ENCODE results near the gene UBE2J2. TPM values are rescaled to one million over a fixed set of nuclear protein-coding genes. Genes with fewer than 3 reads are reported as not detected.

UBE2J2 gene
- polyA plus RNA-seq, 1 donor from 2014 or later: 79.7 TPM

DNA sequence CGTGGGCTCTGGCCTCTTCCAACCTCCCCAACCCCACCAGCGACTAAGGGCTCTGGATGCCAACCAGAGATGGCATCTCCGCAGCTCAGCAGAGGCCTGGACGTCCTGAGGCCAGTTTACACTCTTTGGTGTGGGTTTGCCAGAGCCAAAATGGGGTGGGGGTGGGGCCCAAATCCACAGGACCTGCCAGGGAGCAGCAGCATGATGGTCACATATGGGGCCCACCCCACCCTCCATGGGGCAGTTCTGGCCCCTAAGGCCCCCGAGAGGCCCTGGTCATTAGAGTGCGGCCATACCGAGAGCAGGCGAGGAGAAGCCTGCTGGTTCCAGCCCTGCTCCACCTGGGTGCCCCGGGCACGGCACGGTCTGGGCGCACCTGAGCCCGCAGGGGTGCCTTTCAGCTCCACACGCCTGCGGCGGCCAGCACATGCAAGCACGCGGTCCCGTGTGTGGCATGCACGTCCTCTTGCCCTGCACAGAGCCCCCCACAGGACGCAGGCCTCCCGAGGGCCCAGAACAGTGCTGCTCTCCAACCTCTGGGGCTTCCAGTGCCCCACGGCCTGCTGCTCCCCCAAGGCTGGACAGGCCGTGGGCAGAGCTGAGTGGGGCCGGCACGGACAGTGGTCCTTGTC is 31.9 kb downstream of the UBE2J2 start:
- no peak overlapping the region for H3K4me3 ChIP-seq (ENCODE audit: low read length)
- no peaks in the 10 kb centered on the region for H3K36me3 ChIP-seq (ENCODE audit: insufficient read depth, low read length)
- H3K9ac ChIP-seq (ENCODE audit: low read length): no peak overlapping the region
- H2AFZ ChIP-seq (ENCODE audit: low read depth, low read length): no peak overlapping the region
- H3K27ac ChIP-seq (ENCODE audit: low read length): no peak overlapping the region
- H3K9me2 ChIP-seq (ENCODE audit: insufficient read depth, low read length): no peaks in the 10 kb centered on the region
- no peak overlapping the region for H3K4me2 ChIP-seq (ENCODE audit: low read length)
- H3K9me3 ChIP-seq (ENCODE audit: low read length): no peaks in the 10 kb centered on the region
- H3K79me2 ChIP-seq (replicated peaks; ENCODE audit: insufficient read depth, low read length): no peaks in the 10 kb centered on the region
- no peak for TF ChIP-seq EP300 (conservative IDR thresholded peaks at IDR 0.05; ENCODE audit: poor library complexity, severe bottlenecking)
- TF ChIP-seq TAF1 (IDR thresholded peaks at IDR 0.05; ENCODE audit: low read depth): no peak
- TF ChIP-seq, protein P1, sequence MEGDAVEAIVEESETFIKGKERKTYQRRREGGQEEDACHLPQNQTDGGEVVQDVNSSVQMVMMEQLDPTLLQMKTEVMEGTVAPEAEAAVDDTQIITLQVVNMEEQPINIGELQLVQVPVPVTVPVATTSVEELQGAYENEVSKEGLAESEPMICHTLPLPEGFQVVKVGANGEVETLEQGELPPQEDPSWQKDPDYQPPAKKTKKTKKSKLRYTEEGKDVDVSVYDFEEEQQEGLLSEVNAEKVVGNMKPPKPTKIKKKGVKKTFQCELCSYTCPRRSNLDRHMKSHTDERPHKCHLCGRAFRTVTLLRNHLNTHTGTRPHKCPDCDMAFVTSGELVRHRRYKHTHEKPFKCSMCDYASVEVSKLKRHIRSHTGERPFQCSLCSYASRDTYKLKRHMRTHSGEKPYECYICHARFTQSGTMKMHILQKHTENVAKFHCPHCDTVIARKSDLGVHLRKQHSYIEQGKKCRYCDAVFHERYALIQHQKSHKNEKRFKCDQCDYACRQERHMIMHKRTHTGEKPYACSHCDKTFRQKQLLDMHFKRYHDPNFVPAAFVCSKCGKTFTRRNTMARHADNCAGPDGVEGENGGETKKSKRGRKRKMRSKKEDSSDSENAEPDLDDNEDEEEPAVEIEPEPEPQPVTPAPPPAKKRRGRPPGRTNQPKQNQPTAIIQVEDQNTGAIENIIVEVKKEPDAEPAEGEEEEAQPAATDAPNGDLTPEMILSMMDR (IDR thresholded peaks at IDR 0.05; ENCODE audit: poor library complexity, severe bottlenecking): no peak
- TF ChIP-seq SMC3 (conservative IDR thresholded peaks at IDR 0.05; ENCODE audit: poor library complexity): no peak
- no peak for TF ChIP-seq RAD21 (conservative IDR thresholded peaks at IDR 0.05)
- TF ChIP-seq, protein P2, sequence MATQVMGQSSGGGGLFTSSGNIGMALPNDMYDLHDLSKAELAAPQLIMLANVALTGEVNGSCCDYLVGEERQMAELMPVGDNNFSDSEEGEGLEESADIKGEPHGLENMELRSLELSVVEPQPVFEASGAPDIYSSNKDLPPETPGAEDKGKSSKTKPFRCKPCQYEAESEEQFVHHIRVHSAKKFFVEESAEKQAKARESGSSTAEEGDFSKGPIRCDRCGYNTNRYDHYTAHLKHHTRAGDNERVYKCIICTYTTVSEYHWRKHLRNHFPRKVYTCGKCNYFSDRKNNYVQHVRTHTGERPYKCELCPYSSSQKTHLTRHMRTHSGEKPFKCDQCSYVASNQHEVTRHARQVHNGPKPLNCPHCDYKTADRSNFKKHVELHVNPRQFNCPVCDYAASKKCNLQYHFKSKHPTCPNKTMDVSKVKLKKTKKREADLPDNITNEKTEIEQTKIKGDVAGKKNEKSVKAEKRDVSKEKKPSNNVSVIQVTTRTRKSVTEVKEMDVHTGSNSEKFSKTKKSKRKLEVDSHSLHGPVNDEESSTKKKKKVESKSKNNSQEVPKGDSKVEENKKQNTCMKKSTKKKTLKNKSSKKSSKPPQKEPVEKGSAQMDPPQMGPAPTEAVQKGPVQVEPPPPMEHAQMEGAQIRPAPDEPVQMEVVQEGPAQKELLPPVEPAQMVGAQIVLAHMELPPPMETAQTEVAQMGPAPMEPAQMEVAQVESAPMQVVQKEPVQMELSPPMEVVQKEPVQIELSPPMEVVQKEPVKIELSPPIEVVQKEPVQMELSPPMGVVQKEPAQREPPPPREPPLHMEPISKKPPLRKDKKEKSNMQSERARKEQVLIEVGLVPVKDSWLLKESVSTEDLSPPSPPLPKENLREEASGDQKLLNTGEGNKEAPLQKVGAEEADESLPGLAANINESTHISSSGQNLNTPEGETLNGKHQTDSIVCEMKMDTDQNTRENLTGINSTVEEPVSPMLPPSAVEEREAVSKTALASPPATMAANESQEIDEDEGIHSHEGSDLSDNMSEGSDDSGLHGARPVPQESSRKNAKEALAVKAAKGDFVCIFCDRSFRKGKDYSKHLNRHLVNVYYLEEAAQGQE (IDR thresholded peaks at IDR 0.05; ENCODE audit: borderline replicate concordance): no peak
- H3K27me3 ChIP-seq (ENCODE audit: insufficient read depth, low read depth, low read length): peaks cover under 1% of the 10 kb centered on the region
- H4K20me1 ChIP-seq (ENCODE audit: insufficient read depth): no peaks in the 10 kb centered on the region
- no peaks in the 10 kb centered on the region for H3F3A ChIP-seq (ENCODE audit: insufficient read depth, low read length, poor library complexity, severe bottlenecking)

DNA sequence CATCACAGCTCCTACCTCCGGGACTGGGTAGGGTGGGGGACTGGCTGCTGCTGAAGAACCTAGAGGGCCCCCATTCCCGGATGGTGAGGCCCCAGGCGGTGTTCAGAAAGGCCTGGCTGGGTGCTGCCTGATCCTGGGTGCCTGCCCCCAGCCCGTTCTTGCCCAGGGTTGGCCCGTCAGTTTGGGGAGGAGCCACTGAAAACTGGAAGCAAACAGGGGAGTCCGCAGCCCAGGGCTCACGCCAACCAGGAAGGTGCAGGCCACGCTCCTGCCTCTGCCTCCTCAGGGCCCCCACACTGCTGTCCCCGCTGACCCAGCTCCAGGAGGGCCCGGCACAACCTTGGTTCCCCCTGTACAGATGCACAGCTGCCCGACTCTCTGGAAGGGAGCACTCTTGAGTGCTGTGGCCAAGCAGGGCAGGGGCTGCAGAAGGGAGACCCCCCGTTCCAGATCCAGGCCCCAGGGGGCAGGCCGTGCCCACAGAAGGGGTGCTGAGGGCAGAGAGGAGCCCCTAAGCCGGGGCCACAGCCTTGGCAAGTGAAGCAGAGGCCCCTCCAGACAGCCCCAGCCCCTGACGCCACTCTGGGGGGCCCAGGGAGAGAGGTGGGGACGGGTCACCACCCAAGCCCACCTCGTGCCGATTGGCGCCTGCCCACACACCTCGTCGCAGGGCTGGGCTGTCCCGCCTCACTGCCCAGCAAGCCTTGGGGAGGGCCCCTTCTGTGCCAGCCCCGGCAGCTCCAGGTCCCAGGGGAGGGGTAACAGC is 32.6 kb downstream of the UBE2J2 start:
- H3K36me3 ChIP-seq (ENCODE audit: insufficient read depth, low read length): no peaks in the 10 kb centered on the region
- H3K27ac ChIP-seq (ENCODE audit: low read length): no peak overlapping the region
- no peaks in the 10 kb centered on the region for H3F3A ChIP-seq (ENCODE audit: insufficient read depth, low read length, poor library complexity, severe bottlenecking)
- H3K4me2 ChIP-seq (ENCODE audit: low read length): no peak overlapping the region
- no peaks in the 10 kb centered on the region for H3K9me3 ChIP-seq (ENCODE audit: low read length)
- H3K9me2 ChIP-seq (ENCODE audit: insufficient read depth, low read length): no peaks in the 10 kb centered on the region
- no peak overlapping the region for H3K4me3 ChIP-seq (ENCODE audit: low read length)
- H3K79me2 ChIP-seq (replicated peaks; ENCODE audit: insufficient read depth, low read length): no peaks in the 10 kb centered on the region
- TF ChIP-seq EP300 (conservative IDR thresholded peaks at IDR 0.05; ENCODE audit: poor library complexity, severe bottlenecking): no peak
- no peak for TF ChIP-seq EZH2 (IDR thresholded peaks at IDR 0.05; ENCODE audit: borderline replicate concordance, insufficient read depth, low read length, poor library complexity, severe bottlenecking)
- TF ChIP-seq SMC3 (conservative IDR thresholded peaks at IDR 0.05; ENCODE audit: poor library complexity): no peak
- no peak for TF ChIP-seq MXI1 (conservative IDR thresholded peaks at IDR 0.05; ENCODE audit: poor library complexity, severe bottlenecking)
- TF ChIP-seq, protein P1 (IDR thresholded peaks at IDR 0.05; ENCODE audit: poor library complexity, severe bottlenecking): no peak
- TF ChIP-seq, protein P2 (IDR thresholded peaks at IDR 0.05; ENCODE audit: borderline replicate concordance): no peak
- TF ChIP-seq POLR2AphosphoS5 (IDR thresholded peaks at IDR 0.05): no peak
- no peak for TF ChIP-seq RAD21 (conservative IDR thresholded peaks at IDR 0.05)
- TF ChIP-seq TAF1 (IDR thresholded peaks at IDR 0.05; ENCODE audit: low read depth): no peak
- H3K27me3 ChIP-seq (ENCODE audit: insufficient read depth, low read depth, low read length): no peaks in the 10 kb centered on the region
- no peak overlapping the region for H2AFZ ChIP-seq (ENCODE audit: low read depth, low read length)
- H3K9ac ChIP-seq (ENCODE audit: low read length): no peak overlapping the region
- H4K20me1 ChIP-seq (ENCODE audit: insufficient read depth): no peaks in the 10 kb centered on the region

All from neural cell (in vitro differentiated cells).